Measurements from ENCODE around the gene KIAA0753. TPM values are rescaled to one million over a fixed set of nuclear protein-coding genes. Genes with fewer than 3 reads are reported as not detected.

KIAA0753 gene
- total and polyA plus RNA-seq, 10 of the 15 experiments (the other 5 are each of a cell fraction or from before 2014, with no cell fraction given), result 2.2 to 15.2 (median 7.7) TPM

DNA sequence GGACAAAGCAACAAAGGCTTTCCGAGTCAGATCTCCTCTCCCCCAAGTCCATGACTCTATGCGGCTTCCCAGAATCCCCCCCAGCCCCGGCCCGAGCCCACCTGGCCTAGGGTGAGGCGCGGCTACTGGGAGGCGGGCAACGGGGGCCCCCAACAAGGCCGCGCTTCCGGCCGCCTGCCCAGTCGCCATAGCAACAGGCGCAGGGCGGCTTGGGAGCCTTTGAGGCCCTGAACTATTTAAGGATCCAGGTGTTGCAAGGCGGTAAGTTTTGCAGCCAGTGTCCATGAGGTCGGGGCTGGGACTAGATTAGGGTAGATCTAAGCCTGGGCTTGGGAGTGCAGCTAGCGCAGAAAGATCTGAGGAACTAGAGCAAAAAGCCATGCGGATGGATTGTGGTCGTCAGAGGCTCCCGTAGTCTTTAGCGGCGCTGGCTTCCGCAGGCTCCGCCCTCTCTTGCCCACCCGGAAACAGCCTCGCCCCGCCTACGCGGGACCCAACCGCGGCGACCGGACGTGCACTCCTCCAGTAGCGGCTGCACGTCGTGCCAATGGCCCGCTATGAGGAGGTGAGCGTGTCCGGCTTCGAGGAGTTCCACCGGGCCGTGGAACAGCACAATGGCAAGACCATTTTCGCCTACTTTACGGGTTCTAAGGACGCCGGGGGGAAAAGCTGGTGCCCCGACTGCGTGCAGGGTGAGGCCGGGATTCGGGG lies at the start of gene KIAA0753, which contains the start of gene TXNDC17 (continued):
- TF ChIP-seq, protein P1, sequence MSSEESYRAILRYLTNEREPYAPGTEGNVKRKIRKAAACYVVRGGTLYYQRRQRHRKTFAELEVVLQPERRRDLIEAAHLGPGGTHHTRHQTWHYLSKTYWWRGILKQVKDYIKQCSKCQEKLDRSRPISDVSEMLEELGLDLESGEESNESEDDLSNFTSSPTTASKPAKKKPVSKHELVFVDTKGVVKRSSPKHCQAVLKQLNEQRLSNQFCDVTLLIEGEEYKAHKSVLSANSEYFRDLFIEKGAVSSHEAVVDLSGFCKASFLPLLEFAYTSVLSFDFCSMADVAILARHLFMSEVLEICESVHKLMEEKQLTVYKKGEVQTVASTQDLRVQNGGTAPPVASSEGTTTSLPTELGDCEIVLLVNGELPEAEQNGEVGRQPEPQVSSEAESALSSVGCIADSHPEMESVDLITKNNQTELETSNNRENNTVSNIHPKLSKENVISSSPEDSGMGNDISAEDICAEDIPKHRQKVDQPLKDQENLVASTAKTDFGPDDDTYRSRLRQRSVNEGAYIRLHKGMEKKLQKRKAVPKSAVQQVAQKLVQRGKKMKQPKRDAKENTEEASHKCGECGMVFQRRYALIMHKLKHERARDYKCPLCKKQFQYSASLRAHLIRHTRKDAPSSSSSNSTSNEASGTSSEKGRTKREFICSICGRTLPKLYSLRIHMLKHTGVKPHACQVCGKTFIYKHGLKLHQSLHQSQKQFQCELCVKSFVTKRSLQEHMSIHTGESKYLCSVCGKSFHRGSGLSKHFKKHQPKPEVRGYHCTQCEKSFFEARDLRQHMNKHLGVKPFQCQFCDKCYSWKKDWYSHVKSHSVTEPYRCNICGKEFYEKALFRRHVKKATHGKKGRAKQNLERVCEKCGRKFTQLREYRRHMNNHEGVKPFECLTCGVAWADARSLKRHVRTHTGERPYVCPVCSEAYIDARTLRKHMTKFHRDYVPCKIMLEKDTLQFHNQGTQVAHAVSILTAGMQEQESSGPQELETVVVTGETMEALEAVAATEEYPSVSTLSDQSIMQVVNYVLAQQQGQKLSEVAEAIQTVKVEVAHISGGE (CRISPR knock-in tag; IDR thresholded peaks at IDR 0.05), result no peak; the same call in 1 of the 2 replicates
- TF ChIP-seq NFYA (IDR thresholded peaks at IDR 0.05; ENCODE audit: borderline replicate concordance, low read depth, low read length) (no peak), CBFB (IDR thresholded peaks at IDR 0.05; ENCODE audit: low read depth) (peak; percentile 89), RAD51 (IDR thresholded peaks at IDR 0.05) (no peak), MEF2B (IDR thresholded peaks at IDR 0.05; ENCODE audit: partially characterized antibody, poor library complexity, severe bottlenecking) (peak; percentile 86), SMAD5 (IDR thresholded peaks at IDR 0.05; ENCODE audit: low read depth) (peak; percentile 62; the same call in 1 of the 2 replicates), ZBED1 (IDR thresholded peaks at IDR 0.05; ENCODE audit: borderline replicate concordance) (no peak), ZZZ3 (IDR thresholded peaks at IDR 0.05; ENCODE audit: control insufficient read depth, insufficient read length, low read depth) (no peak), TAF1 (IDR thresholded peaks at IDR 0.05; ENCODE audit: borderline replicate concordance, low read depth, low read length) (peak; percentile 98), CHD1 (IDR thresholded peaks at IDR 0.05; ENCODE audit: low read depth, low read length) (no peak), ATF7 (IDR thresholded peaks at IDR 0.05; ENCODE audit: low read depth) (0 out of 2 replicates have a peak, but pooled peaks have one; percentile 37), SREBF1 (IDR thresholded peaks at IDR 0.05; ENCODE audit: low read length) (no peak), YBX1 (IDR thresholded peaks at IDR 0.05) (no peak), RB1 (IDR thresholded peaks at IDR 0.05; ENCODE audit: borderline replicate concordance) (0 out of 2 replicates have a peak, but pooled peaks have one; percentile 5)
- TF ChIP-seq, protein P2, sequence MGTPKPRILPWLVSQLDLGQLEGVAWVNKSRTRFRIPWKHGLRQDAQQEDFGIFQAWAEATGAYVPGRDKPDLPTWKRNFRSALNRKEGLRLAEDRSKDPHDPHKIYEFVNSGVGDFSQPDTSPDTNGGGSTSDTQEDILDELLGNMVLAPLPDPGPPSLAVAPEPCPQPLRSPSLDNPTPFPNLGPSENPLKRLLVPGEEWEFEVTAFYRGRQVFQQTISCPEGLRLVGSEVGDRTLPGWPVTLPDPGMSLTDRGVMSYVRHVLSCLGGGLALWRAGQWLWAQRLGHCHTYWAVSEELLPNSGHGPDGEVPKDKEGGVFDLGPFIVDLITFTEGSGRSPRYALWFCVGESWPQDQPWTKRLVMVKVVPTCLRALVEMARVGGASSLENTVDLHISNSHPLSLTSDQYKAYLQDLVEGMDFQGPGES (IDR thresholded peaks at IDR 0.05), result no peak
- TF ChIP-seq, protein P3, sequence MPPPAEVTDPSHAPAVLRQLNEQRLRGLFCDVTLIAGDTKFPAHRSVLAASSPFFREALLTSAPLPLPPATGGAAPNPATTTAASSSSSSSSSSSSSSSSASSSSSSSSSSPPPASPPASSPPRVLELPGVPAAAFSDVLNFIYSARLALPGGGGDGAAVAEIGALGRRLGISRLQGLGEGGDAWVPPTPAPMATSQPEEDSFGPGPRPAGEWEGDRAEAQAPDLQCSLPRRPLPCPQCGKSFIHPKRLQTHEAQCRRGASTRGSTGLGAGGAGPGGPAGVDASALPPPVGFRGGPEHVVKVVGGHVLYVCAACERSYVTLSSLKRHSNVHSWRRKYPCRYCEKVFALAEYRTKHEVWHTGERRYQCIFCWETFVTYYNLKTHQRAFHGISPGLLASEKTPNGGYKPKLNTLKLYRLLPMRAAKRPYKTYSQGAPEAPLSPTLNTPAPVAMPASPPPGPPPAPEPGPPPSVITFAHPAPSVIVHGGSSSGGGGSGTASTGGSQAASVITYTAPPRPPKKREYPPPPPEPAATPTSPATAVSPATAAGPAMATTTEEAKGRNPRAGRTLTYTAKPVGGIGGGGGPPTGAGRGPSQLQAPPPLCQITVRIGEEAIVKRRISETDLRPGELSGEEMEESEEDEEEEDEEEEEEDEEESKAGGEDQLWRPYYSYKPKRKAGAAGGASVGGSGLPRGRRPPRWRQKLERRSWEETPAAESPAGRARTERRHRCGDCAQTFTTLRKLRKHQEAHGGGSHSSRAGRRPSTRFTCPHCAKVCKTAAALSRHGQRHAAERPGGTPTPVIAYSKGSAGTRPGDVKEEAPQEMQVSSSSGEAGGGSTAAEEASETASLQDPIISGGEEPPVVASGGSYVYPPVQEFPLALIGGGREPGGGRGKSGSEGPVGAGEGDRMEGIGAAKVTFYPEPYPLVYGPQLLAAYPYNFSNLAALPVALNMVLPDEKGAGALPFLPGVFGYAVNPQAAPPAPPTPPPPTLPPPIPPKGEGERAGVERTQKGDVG (CRISPR knock-in tag; IDR thresholded peaks at IDR 0.05), result no peak
- TF ChIP-seq, protein P4, sequence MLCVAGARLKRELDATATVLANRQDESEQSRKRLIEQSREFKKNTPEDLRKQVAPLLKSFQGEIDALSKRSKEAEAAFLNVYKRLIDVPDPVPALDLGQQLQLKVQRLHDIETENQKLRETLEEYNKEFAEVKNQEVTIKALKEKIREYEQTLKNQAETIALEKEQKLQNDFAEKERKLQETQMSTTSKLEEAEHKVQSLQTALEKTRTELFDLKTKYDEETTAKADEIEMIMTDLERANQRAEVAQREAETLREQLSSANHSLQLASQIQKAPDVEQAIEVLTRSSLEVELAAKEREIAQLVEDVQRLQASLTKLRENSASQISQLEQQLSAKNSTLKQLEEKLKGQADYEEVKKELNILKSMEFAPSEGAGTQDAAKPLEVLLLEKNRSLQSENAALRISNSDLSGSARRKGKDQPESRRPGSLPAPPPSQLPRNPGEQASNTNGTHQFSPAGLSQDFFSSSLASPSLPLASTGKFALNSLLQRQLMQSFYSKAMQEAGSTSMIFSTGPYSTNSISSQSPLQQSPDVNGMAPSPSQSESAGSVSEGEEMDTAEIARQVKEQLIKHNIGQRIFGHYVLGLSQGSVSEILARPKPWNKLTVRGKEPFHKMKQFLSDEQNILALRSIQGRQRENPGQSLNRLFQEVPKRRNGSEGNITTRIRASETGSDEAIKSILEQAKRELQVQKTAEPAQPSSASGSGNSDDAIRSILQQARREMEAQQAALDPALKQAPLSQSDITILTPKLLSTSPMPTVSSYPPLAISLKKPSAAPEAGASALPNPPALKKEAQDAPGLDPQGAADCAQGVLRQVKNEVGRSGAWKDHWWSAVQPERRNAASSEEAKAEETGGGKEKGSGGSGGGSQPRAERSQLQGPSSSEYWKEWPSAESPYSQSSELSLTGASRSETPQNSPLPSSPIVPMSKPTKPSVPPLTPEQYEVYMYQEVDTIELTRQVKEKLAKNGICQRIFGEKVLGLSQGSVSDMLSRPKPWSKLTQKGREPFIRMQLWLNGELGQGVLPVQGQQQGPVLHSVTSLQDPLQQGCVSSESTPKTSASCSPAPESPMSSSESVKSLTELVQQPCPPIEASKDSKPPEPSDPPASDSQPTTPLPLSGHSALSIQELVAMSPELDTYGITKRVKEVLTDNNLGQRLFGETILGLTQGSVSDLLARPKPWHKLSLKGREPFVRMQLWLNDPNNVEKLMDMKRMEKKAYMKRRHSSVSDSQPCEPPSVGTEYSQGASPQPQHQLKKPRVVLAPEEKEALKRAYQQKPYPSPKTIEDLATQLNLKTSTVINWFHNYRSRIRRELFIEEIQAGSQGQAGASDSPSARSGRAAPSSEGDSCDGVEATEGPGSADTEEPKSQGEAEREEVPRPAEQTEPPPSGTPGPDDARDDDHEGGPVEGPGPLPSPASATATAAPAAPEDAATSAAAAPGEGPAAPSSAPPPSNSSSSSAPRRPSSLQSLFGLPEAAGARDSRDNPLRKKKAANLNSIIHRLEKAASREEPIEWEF (IDR thresholded peaks at IDR 0.05; ENCODE audit: insufficient replicate concordance, low read depth, low read length), result no peak
